HPDE6-E6E7 (cell line): ENCODE results near the gene XRRA1.
A peak's percentile ranks its signal among the peaks of the same experiment; 100 is the strongest.
"Not testable (repeated sequence)": the region's sequence is repeated elsewhere in the genome, so short reads cannot be mapped to it uniquely, and the experiment has no call there.

Source experiments
- DNase-seq: peaks from one replicate; pipeline ENCODE4 v3.0.0; 2011; ENCODE audit warnings: missing footprints; ENCODE audit errors: extremely low spot score

Gene XRRA1

GRCh38 chr11:74896311-74896710, 52.6 kb downstream of the XRRA1 start:
- DNase-seq: no peak

- no peak for DNase-seq
These were observed 53.4 kb downstream of the XRRA1 start for GRCh38 chr11:74895340-74896116.

- DNase-seq: not testable (repeated sequence)
These were observed 55.9 kb downstream of the XRRA1 start for GRCh38 chr11:74893015-74893414.

- no peak for DNase-seq
These were observed 71.8 kb downstream of the XRRA1 start for GRCh38 chr11:74877132-74877531.

- DNase-seq: no peak
These were observed 77.9 kb downstream of the XRRA1 start for GRCh38 chr11:74871037-74871436.

GRCh38 chr11:74870485-74870884, 78.4 kb downstream of the XRRA1 start:
- DNase-seq: no peak

- no peak for DNase-seq
These were observed 82.3 kb downstream of the XRRA1 start for GRCh38 chr11:74866557-74866956.

- no peak for DNase-seq
These were observed 85.5 kb downstream of the XRRA1 start for GRCh38 chr11:74863410-74863809.

GRCh38 chr11:74860743-74861142, 88.1 kb downstream of the XRRA1 start:
- DNase-seq: no peak

- DNase-seq: no peak
These were observed 95.7 kb downstream of the XRRA1 start for GRCh38 chr11:74853223-74853622.

GRCh38 chr11:74849525-74850391, 99.1 kb downstream of the XRRA1 start:
- DNase-seq: peak; percentile 36

- DNase-seq: no peak
These were observed 101.0 kb downstream of the XRRA1 start for GRCh38 chr11:74847895-74848294.

- no peak for DNase-seq
These were observed 101.5 kb downstream of the XRRA1 start for GRCh38 chr11:74847395-74847794.

- no peak for DNase-seq
These were observed 102.1 kb downstream of the XRRA1 start for GRCh38 chr11:74846770-74847169.

- no peak for DNase-seq
These were observed 102.8 kb downstream of the XRRA1 start for GRCh38 chr11:74845978-74846517.

GRCh38 chr11:74844865-74845264, 104.0 kb downstream of the XRRA1 start:
- no peak for DNase-seq

GRCh38 chr11:74844072-74844471, 104.8 kb downstream of the XRRA1 start:
- no peak for DNase-seq

- DNase-seq: no peak
These were observed 105.9 kb downstream of the XRRA1 start for GRCh38 chr11:74842967-74843366.

- DNase-seq: no peak
These were observed 108.4 kb downstream of the XRRA1 start for GRCh38 chr11:74840486-74840885.

GRCh38 chr11:74839971-74840370, 108.9 kb downstream of the XRRA1 start:
- DNase-seq: no peak

GRCh38 chr11:74839446-74839845, 109.4 kb downstream of the XRRA1 start:
- no peak for DNase-seq

- no peak for DNase-seq
These were observed 110.7 kb downstream of the XRRA1 start for GRCh38 chr11:74838188-74838587.

- DNase-seq: no peak
These were observed 111.7 kb downstream of the XRRA1 start for GRCh38 chr11:74837191-74837590.
